CD8-positive, alpha-beta memory T cell (primary cell): ENCODE data around the gene ENDOV. TPM values are rescaled to one million over a fixed set of nuclear protein-coding genes. Genes with fewer than 3 reads are reported as not detected.
"Not testable (repeated sequence)": the region's sequence is repeated elsewhere in the genome, so short reads cannot be mapped to it uniquely, and the experiment has no call there.

Source experiments
- CTCF ChIA-PET: fragments of 350-600 bp; sonication (Branson Sonifier 250); formaldehyde crosslinking; loops from one replicate; lab custom pipeline; 2021; ENCODE audit warnings: antibody characterized with exemption; lab: Charles Lee
- POLR2A ChIA-PET: fragments of 350-600 bp; sonication (Branson Sonifier 250); formaldehyde crosslinking; loops from one replicate; lab custom pipeline; 2021; ENCODE audit warnings: antibody characterized with exemption; lab: Charles Lee
- DNase-seq, 5 donors: peaks; one replicate each; pipeline versions ENCODE4 v3.0.0 to v3.0.0-alpha.2; 2020 to 2022; ENCODE audit warnings: mixed read lengths in 1 of 5
- H3K27ac ChIP-seq: one replicate; pipeline ENCODE4 v1.7.0; 2013; ENCODE audit warnings: low read depth, mild to moderate bottlenecking, low read length, moderate library complexity
- H3K27me3 ChIP-seq: 2 replicates; pipeline ENCODE4 v1.7.0; 2013; ENCODE audit warnings: low read length, mild to moderate bottlenecking; ENCODE audit not compliant: insufficient read depth, poor library complexity, severe bottlenecking
- H3K36me3 ChIP-seq: 2 replicates; pipeline ENCODE4 v1.7.0; 2013; ENCODE audit warnings: mild to moderate bottlenecking, low read length, moderate library complexity; ENCODE audit not compliant: insufficient read depth
- H3K4me1 ChIP-seq: 2 replicates; pipeline ENCODE4 v1.7.0; 2013; ENCODE audit warnings: mild to moderate bottlenecking, low read length, moderate library complexity; ENCODE audit not compliant: insufficient read depth
- H3K4me3 ChIP-seq: 2 replicates; pipeline ENCODE4 v1.7.0; 2013; ENCODE audit warnings: mild to moderate bottlenecking, low read length
- H3K9me3 ChIP-seq: 2 replicates; pipeline ENCODE4 v1.7.0; 2013; ENCODE audit warnings: mild to moderate bottlenecking, low read length
- H3K27ac Mint-ChIP-seq, 8 donors: one replicate each; pipeline ENCODE4 v1.8.0; 2020 to 2021; ENCODE audit warnings: mixed read lengths in 8 of 8, mild to moderate bottlenecking in 6 of 8, inconsistent platforms in 3 of 8, moderate library complexity in 3 of 8
- H3K27me3 Mint-ChIP-seq, 2 donors: one replicate each; pipeline ENCODE4 v1.8.0; 2020 to 2021; ENCODE audit warnings: mixed read lengths in 2 of 2, mild to moderate bottlenecking in 1 of 2, moderate library complexity in 1 of 2
- H3K36me3 Mint-ChIP-seq, 3 donors: one replicate each; pipeline ENCODE4 v1.8.0; 2020 to 2021; ENCODE audit warnings: mixed read lengths in 3 of 3, inconsistent platforms in 1 of 3, mild to moderate bottlenecking in 1 of 3
- H3K4me1 Mint-ChIP-seq, 3 donors: one replicate each; pipeline ENCODE4 v1.8.0; 2020 to 2021; ENCODE audit warnings: mixed read lengths in 3 of 3, inconsistent platforms in 1 of 3, mild to moderate bottlenecking in 1 of 3
- H3K4me3 Mint-ChIP-seq, 7 donors: one replicate each; pipeline ENCODE4 v1.8.0; 2020 to 2021; ENCODE audit warnings: mixed read lengths in 7 of 7, mild to moderate bottlenecking in 6 of 7, moderate library complexity in 4 of 7, inconsistent platforms in 2 of 7
- H3K9me3 Mint-ChIP-seq, 5 donors: one replicate each; pipeline ENCODE4 v1.8.0; 2020 to 2022; ENCODE audit warnings: mixed read lengths in 5 of 5, mild to moderate bottlenecking in 3 of 5, moderate library complexity in 2 of 5, inconsistent platforms in 1 of 5
- polyA plus RNA-seq: library from polyadenylated mRNA; unstranded; fragments of 300-500 nt; fragmentation: Illumina TruSeq; gene quantifications from one replicate; pipeline ENCODE4 v1.2.3, GENCODE V29; 2021
- total RNA-seq, 2 experiments: library from RNA; stranded (reverse); gene quantifications; one replicate each; pipeline ENCODE4 v1.2.3, GENCODE V29; 2021

ENDOV gene
- total and polyA plus RNA-seq, 3 experiments from 2014 or later: 8.5 to 16.8 (median 12.4) TPM

DNA sequence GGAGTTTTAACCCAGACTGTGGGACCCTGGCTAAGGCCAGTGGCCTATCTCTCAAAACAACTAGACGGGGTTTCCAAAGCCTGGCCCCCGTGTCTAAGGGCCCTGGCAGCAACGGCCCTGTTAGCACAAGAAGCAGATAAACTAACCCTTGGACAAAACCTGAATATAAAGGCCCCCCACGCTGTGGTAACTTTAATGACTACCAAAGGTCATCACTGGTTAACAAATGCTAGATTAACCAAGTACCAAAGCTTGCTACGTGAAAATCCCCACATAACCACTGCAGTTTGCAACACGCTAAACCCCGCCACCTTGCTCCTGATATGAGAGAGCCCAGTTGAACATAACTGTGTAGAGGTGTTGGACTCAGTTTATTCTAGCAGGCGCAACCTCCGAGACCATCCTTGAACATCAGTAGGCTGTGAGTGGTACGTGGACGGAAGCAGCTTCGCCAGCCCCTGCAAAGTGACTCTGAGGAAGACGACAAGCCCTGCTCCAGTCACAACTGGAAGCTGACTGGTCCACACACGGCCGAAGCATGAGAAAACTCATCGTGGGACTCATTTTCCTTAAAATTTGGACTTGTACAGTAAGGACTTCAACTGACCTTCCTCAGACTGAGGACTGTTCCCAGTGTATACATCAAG is 4.4 kb upstream of the ENDOV start:
- H3K27me3 Mint-ChIP-seq: peaks cover 9 to 32% of the 10 kb centered on the region in 2 donors
- H3K4me3 Mint-ChIP-seq, H3K4me3 ChIP-seq, H3K36me3 ChIP-seq, H3K27me3 ChIP-seq, POLR2A ChIA-PET, DNase-seq, H3K27ac Mint-ChIP-seq, CTCF ChIA-PET, H3K36me3 Mint-ChIP-seq, H3K27ac ChIP-seq, H3K9me3 ChIP-seq, H3K9me3 Mint-ChIP-seq: not testable (repeated sequence)
- H3K4me1 Mint-ChIP-seq: peaks cover 7 to 15% (median 8%) of the 10 kb centered on the region in 3 donors
- H3K4me1 ChIP-seq: peaks cover 10% of the 10 kb centered on the region

DNA sequence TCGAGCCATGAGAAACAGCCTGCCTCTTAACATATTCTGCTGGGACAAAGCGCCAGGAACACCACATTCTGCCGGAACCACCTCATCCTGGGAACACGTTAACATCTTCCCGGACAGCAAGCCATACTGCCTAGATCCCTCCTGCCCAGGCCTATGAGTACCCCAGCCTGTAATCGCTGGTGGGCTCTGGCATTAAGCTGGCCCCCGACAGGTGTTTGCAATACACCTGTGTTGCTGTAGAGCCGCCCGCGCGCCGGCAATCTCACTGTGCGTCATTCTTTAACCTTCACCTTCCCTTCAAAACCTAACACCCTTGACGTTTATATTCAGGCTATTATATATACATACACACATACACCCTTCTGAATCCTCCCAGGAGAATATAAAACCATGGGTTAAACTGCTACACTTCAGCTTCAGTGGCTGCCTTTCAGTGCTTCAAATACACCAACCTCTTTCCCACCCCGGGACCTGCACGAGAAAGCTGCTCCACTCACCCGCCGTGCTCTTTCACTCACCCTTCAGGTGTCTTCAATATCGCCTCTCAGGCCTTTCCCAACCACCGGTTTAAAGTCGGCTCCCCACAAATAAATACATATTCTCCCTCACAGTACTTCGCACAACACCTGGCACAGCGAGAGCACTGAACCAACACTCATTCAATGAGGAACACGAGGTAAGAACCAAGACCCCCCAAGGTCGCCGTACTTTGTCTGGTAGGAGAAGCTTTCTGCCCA is 1.0 kb upstream of the ENDOV start:
- ChIA-PET POLR2A (interaction anchor here (0.6 kb wide), 1 partner anchor 218 kb away, joined by 3 read pairs; no protein-coding TSS in a partner anchor), CTCF (interaction anchor here (0.8 kb wide), 1 partner anchor 13 kb away, joined by 5 read pairs; no protein-coding TSS in a partner anchor)
- Histone ChIP-seq H3K27ac (peak overlapping the region; percentile 81), H3K9me3 (no peaks in the 10 kb centered on the region), H3K4me3 (peak overlapping the region; percentile 92), H3K27me3 (peaks cover 4% of the 10 kb centered on the region), H3K36me3 (no peaks in the 10 kb centered on the region), H3K4me1 (peaks cover 18% of the 10 kb centered on the region)
- Mint-ChIP-seq H3K9me3 (no peaks in the 10 kb centered on the region), H3K36me3 (peaks cover 0 to 20% (median 0%) of the 10 kb centered on the region in 3 donors), H3K27me3 (peaks cover 9 to 27% of the 10 kb centered on the region in 2 donors), H3K27ac (peak overlapping the region; percentile 58 to 99 (median 92)), H3K4me3 (peak overlapping the region; percentile 85 to 95 (median 86)), H3K4me1 (peaks cover 22 to 41% (median 33%) of the 10 kb centered on the region in 3 donors)
- DNase-seq: no peak

DNA sequence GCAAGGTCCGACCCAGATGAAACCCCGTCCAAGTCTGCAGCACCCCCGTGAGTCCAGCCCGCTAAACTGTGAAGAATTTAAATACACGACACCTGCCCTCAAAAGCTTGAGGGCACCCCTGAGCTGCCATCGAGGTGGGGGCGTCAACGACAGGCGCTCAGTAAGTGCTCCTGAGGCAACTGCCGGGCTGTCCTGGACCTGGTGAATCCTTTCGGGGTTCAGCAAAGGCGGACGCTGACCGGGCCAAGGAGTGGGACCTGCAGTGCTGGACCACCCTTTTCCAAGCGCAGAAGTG is 512 bp upstream of the ENDOV start:
- CTCF ChIA-PET: interaction anchor here (0.8 kb wide), 1 partner anchor 13 kb away, joined by 5 read pairs; no protein-coding TSS in a partner anchor
- no peaks in the 10 kb centered on the region for H3K36me3 ChIP-seq
- H3K4me1 ChIP-seq: peaks cover 18% of the 10 kb centered on the region
- peak overlapping the region; percentile 85 to 95 (median 86) for H3K4me3 Mint-ChIP-seq
- no peak for DNase-seq
- H3K27ac Mint-ChIP-seq: peak overlapping the region; percentile 58 to 99 (median 92)
- H3K27me3 ChIP-seq: peaks cover 3% of the 10 kb centered on the region
- POLR2A ChIA-PET: interaction anchor here (0.6 kb wide), 1 partner anchor 219 kb away, joined by 3 read pairs; no protein-coding TSS in a partner anchor
- peaks cover 0 to 21% (median 0%) of the 10 kb centered on the region in 3 donors for H3K36me3 Mint-ChIP-seq
- peak overlapping the region; percentile 81 for H3K27ac ChIP-seq
- peaks cover 9 to 24% of the 10 kb centered on the region in 2 donors for H3K27me3 Mint-ChIP-seq
- H3K4me3 ChIP-seq: peak overlapping the region; percentile 92
- H3K4me1 Mint-ChIP-seq: peaks cover 22 to 41% (median 33%) of the 10 kb centered on the region in 3 donors
- H3K9me3 ChIP-seq: no peaks in the 10 kb centered on the region
- H3K9me3 Mint-ChIP-seq: no peaks in the 10 kb centered on the region

DNA sequence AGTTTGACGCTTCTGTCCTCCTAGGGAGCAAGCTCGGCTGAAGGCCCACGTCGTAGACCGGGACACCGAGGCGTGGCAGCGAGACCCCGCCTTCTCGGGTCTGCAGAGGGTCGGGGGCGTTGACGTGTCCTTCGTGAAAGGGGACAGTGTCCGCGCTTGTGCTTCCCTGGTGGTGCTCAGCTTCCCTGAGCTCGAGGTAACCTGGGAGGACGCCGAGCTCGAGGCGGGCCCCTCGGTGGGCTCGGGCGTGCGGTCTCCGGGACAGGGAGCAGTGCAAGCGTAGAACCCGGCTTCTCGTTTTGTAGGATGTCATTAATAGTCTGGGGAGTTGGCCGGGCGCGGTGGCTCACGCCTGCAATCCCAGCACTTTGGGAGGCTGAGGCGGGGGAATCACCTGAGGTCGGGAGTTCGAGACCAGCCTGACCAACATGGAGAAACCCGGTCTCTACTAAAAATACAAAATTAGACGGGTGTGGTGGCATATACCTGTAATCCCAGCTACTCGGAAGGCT is 715 bp downstream of the ENDOV start:
- Histone ChIP-seq H3K9me3 (no peaks in the 10 kb centered on the region), H3K4me1 (peaks cover 18% of the 10 kb centered on the region), H3K4me3 (peak overlapping the region; percentile 92), H3K27ac (peak overlapping the region; percentile 81), H3K27me3 (peaks cover 3% of the 10 kb centered on the region), H3K36me3 (no peaks in the 10 kb centered on the region)
- H3K4me3 Mint-ChIP-seq: peak overlapping the region; percentile 85 to 95 (median 86)
- peaks cover 9 to 20% of the 10 kb centered on the region in 2 donors for H3K27me3 Mint-ChIP-seq
- CTCF ChIA-PET: interaction anchor here (1.0 to 2.4 kb wide), 2 partner anchors 12 to 554 kb away, joined by 3 to 7 read pairs; no protein-coding TSS in a partner anchor
- no peaks in the 10 kb centered on the region for H3K9me3 Mint-ChIP-seq
- no peak for DNase-seq
- POLR2A ChIA-PET: interaction anchor here (0.7 to 1.1 kb wide), 2 partner anchors 39 to 343 kb away, joined by 5 to 9 read pairs; no protein-coding TSS in a partner anchor
- H3K27ac Mint-ChIP-seq: peak overlapping the region in 7 of 8 donors; percentile 68 to 94 (median 92)
- H3K4me1 Mint-ChIP-seq: peaks cover 24 to 41% (median 33%) of the 10 kb centered on the region in 3 donors
- H3K36me3 Mint-ChIP-seq: peaks cover 0 to 28% (median 4%) of the 10 kb centered on the region in 3 donors

DNA sequence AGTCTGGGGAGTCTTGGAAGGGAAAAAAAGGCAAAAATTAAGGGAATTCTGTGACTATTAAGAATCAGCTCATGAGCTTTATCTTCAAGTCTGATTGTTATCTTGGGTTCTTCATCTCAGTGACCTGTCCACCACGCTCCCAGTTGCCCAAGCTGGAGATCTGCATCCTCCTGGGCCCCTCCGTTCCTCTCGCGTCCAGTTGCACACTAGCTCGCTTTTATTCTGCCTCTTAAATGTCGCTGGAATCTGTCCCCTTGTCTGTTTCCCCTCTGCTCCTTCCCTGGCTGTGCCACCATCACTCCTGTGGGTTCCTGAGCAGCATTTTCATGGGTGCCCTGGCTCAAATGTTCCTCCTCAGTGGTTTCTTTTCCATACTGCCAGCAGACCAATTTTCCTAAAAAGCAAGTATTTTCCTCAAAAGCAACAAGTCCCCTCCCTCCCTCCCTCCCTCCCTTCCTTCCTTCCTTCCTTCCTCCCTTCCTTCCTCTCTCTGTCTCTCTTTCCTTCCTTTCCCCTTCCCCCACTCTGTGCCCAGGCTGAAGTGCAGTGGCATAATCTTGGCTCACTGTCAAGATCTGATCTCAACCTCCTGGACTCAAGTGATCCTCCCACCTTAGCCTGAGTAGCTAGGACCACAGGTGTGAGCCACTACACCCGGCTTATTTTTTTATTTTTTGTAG is 1.4 kb downstream of the ENDOV start:
- peak overlapping the region in 6 of 8 donors; percentile 47 to 94 (median 82) for H3K27ac Mint-ChIP-seq
- peak overlapping the region; percentile 85 to 95 (median 86) for H3K4me3 Mint-ChIP-seq
- no peaks in the 10 kb centered on the region for H3K36me3 ChIP-seq
- H3K9me3 ChIP-seq: no peaks in the 10 kb centered on the region
- ChIA-PET POLR2A (interaction anchor here (0.6 to 1.1 kb wide), 3 partner anchors 38 to 575 kb away, joined by 5 to 9 read pairs (median 6); partner anchors contain the start of gene CHMP6), CTCF (interaction anchor here (2.4 kb wide), 1 partner anchor 11 kb away, joined by 7 read pairs; no protein-coding TSS in a partner anchor)
- peaks cover 18% of the 10 kb centered on the region for H3K4me1 ChIP-seq
- no peak overlapping the region for H3K27ac ChIP-seq
- peaks cover 3% of the 10 kb centered on the region for H3K27me3 ChIP-seq
- no peak overlapping the region for H3K4me3 ChIP-seq
- DNase-seq: no peak
- peaks cover 9 to 20% of the 10 kb centered on the region in 2 donors for H3K27me3 Mint-ChIP-seq
- H3K4me1 Mint-ChIP-seq: peaks cover 24 to 41% (median 33%) of the 10 kb centered on the region in 3 donors
- H3K36me3 Mint-ChIP-seq: peaks cover 0 to 28% (median 4%) of the 10 kb centered on the region in 3 donors
- no peaks in the 10 kb centered on the region for H3K9me3 Mint-ChIP-seq

DNA sequence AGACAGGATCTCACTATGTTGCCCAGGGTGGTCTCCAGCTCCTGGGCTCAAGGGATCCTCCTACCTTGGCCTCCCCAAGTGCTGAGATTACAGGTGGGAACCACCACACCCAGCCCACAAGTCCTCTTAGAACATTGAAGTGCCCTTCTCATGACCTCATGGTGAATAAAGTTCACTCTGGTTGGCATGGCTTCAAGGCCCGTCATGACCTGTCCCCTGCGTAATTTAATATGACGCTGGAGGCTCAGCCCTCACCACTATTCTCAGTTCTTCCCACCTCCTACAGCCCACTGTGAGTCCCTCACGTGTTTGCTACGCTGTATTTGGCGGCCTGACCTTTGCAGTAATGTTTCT is 1.9 kb downstream of the ENDOV start:
- Mint-ChIP-seq H3K4me1 (peaks cover 24 to 41% (median 33%) of the 10 kb centered on the region in 3 donors), H3K27ac (peak overlapping the region in 6 of 8 donors; percentile 47 to 85 (median 71)), H3K9me3 (no peaks in the 10 kb centered on the region), H3K36me3 (peaks cover 0 to 28% (median 4%) of the 10 kb centered on the region in 3 donors), H3K4me3 (peak overlapping the region; percentile 72 to 95 (median 86)), H3K27me3 (peaks cover 9 to 16% of the 10 kb centered on the region in 2 donors)
- DNase-seq: no peak
- H3K9me3 ChIP-seq: no peaks in the 10 kb centered on the region
- H3K4me1 ChIP-seq: peaks cover 18% of the 10 kb centered on the region
- H3K4me3 ChIP-seq: no peak overlapping the region
- CTCF ChIA-PET: interaction anchor here (2.4 kb wide), 1 partner anchor 10 kb away, joined by 7 read pairs; no protein-coding TSS in a partner anchor
- H3K27ac ChIP-seq: no peak overlapping the region
- no peaks in the 10 kb centered on the region for H3K36me3 ChIP-seq
- POLR2A ChIA-PET: no interaction called here
- H3K27me3 ChIP-seq: peaks cover 3% of the 10 kb centered on the region

DNA sequence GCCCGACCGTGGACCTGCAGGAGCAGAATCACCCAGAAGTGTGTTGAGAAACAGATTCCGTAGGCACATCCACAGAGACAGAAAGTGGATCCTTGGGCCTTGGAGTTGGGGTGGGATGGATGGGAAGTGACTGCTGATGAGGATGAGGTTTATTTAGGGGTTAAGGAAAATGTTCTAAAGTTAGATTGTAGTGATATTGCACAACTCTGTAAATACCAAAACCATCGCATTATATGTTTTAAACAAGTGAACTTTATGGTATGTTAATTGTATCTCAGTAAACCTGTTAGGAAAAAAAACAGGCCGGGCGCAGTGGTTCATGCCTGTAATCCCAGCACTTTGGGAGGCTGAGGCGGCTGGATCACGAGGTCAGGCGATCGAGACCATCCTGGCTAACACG is 3.6 kb downstream of the ENDOV start:
- no peak overlapping the region for H3K4me3 ChIP-seq
- Mint-ChIP-seq H3K27ac (peak overlapping the region in 2 of 8 donors; percentile 46 to 74), H3K27me3 (peaks cover 6 to 8% of the 10 kb centered on the region in 2 donors), H3K4me1 (peaks cover 24 to 41% (median 33%) of the 10 kb centered on the region in 3 donors), H3K4me3 (peak overlapping the region in 1 of 7 donors; percentile 88), H3K36me3 (peaks cover 0 to 28% (median 4%) of the 10 kb centered on the region in 3 donors), H3K9me3 (no peaks in the 10 kb centered on the region)
- H3K4me1 ChIP-seq: peaks cover 18% of the 10 kb centered on the region
- ChIA-PET POLR2A (no interaction called here), CTCF (no interaction called here)
- H3K9me3 ChIP-seq: no peaks in the 10 kb centered on the region
- H3K27ac ChIP-seq: no peak overlapping the region
- peaks cover 3% of the 10 kb centered on the region for H3K27me3 ChIP-seq
- no peak for DNase-seq
- no peaks in the 10 kb centered on the region for H3K36me3 ChIP-seq
